Measurements from ENCODE around the gene KCNC1. TPM values are rescaled to one million over a fixed set of nuclear protein-coding genes. Genes with fewer than 3 reads are reported as not detected.

The KCNC1 gene
- not detected for total RNA-seq

GRCh38 chr11:17734418-17734911 is at the start of gene KCNC1:
KCNC1 (plus strand) TSS chr11:17734781; CDS start chr11:17736003, 1,222 bp downstream.
- ATAC-seq, result no peak

GRCh38 chr11:17686231-17686980 is 48.2 kb upstream of the KCNC1 start:
- ATAC-seq, result no peak

GRCh38 chr11:17687946-17688670 is 46.5 kb upstream of the KCNC1 start:
- no peak for ATAC-seq

- no peak for ATAC-seq
Measured at GRCh38 chr11:17691550-17691949, 43.0 kb upstream of the KCNC1 start.

- ATAC-seq, result no peak
Measured at GRCh38 chr11:17691976-17692375, 42.6 kb upstream of the KCNC1 start.

GRCh38 chr11:17692931-17693330 is 41.6 kb upstream of the KCNC1 start:
- ATAC-seq, result no peak

- no peak for ATAC-seq
Measured at GRCh38 chr11:17693531-17693930, 41.0 kb upstream of the KCNC1 start.

GRCh38 chr11:17694494-17695110 is 40.0 kb upstream of the KCNC1 start:
- no peak for ATAC-seq

- ATAC-seq, result peak; percentile 22
Measured at GRCh38 chr11:17695454-17696441, 38.8 kb upstream of the KCNC1 start.

- no peak for ATAC-seq
Measured at GRCh38 chr11:17696741-17697140, 37.8 kb upstream of the KCNC1 start.

GRCh38 chr11:17697175-17697949 is 37.2 kb upstream of the KCNC1 start:
- no peak for ATAC-seq

GRCh38 chr11:17699147-17700114 is 35.1 kb upstream of the KCNC1 start:
- peak; percentile 48 for ATAC-seq

- peak; percentile 91 for ATAC-seq
Measured at GRCh38 chr11:17700991-17701390, 33.6 kb upstream of the KCNC1 start.

GRCh38 chr11:17702876-17703275 is 31.7 kb upstream of the KCNC1 start:
- ATAC-seq, result no peak

- ATAC-seq, result no peak
Measured at GRCh38 chr11:17703951-17704350, 30.6 kb upstream of the KCNC1 start.

- no peak for ATAC-seq
Measured at GRCh38 chr11:17707830-17708229, 26.8 kb upstream of the KCNC1 start.

GRCh38 chr11:17711836-17712235 is 22.7 kb upstream of the KCNC1 start:
- no peak for ATAC-seq

GRCh38 chr11:17713851-17714250 is 20.7 kb upstream of the KCNC1 start:
- no peak for ATAC-seq

GRCh38 chr11:17714356-17714854 is 20.2 kb upstream of the KCNC1 start:
- ATAC-seq, result peak; percentile 25

GRCh38 chr11:17714870-17715269 is 19.7 kb upstream of the KCNC1 start:
- ATAC-seq, result no peak
